ENCODE results near the gene B3GALT5. TPM values are rescaled to one million over a fixed set of nuclear protein-coding genes. Genes with fewer than 3 reads are reported as not detected.
"Not testable (repeated sequence)": the region's sequence is repeated elsewhere in the genome, so short reads cannot be mapped to it uniquely, and the experiment has no call there.

B3GALT5 gene
- total and polyA plus RNA-seq, 2 experiments from 2014 or later = 3.1 to 7.0 TPM

GRCh38 chr21:39688010-39688409 is 75.3 kb downstream of the B3GALT5 start:
- Histone ChIP-seq H3K36me3 (replicated peaks; ENCODE audit: insufficient read depth, low read depth) (no peaks in the 10 kb centered on the region), H3K9me3 (ENCODE audit: low read depth) (peaks cover 2% of the 10 kb centered on the region), H3K27ac (no peak overlapping the region), H3K9me2 (replicated peaks; ENCODE audit: insufficient read depth) (no peaks in the 10 kb centered on the region), H4K20me1 (ENCODE audit: insufficient read depth, poor library complexity, severe bottlenecking) (no peaks in the 10 kb centered on the region), H3K79me2 (no peaks in the 10 kb centered on the region), H3K4me2 (no peak overlapping the region), H2AFZ (no peak overlapping the region), H3K27me3 (no peaks in the 10 kb centered on the region), H3K4me1 (ENCODE audit: insufficient read depth) (no peaks in the 10 kb centered on the region), H3K4me3 (no peak overlapping the region)
- TF ChIP-seq CTCF (IDR thresholded peaks at IDR 0.05; ENCODE audit: poor library complexity) (no peak), EZH2phosphoT487 (IDR thresholded peaks at IDR 0.05; ENCODE audit: low read depth, severe bottlenecking, unreplicated experiment) (no peak), EZH2 (IDR thresholded peaks at IDR 0.05; ENCODE audit: borderline replicate concordance) (no peak)
- WGBS (ENCODE audit: low lambda C conversion rate, missing lambda C conversion rate) = 89% methylated on average over 1 of the region's 1 CpG
- DNase-seq (ENCODE audit: low spot score) = no peak

GRCh38 chr21:39689860-39690259 is 77.1 kb downstream of the B3GALT5 start:
- H4K20me1 ChIP-seq (ENCODE audit: insufficient read depth, poor library complexity, severe bottlenecking); H3K9me3 ChIP-seq (ENCODE audit: low read depth); H3K36me3 ChIP-seq (replicated peaks; ENCODE audit: insufficient read depth, low read depth); H3K79me2 ChIP-seq; H3K27me3 ChIP-seq; H3K4me3 ChIP-seq; H3K9me2 ChIP-seq (replicated peaks; ENCODE audit: insufficient read depth); DNase-seq (ENCODE audit: low spot score); H3K4me2 ChIP-seq; H3K27ac ChIP-seq; H2AFZ ChIP-seq; H3K4me1 ChIP-seq (ENCODE audit: insufficient read depth): not testable (repeated sequence)
- 78% methylated on average over 1 of the region's 1 CpG for WGBS (ENCODE audit: low lambda C conversion rate, missing lambda C conversion rate)

- Histone ChIP-seq H3K27me3 (no peaks in the 10 kb centered on the region), H4K20me1 (ENCODE audit: insufficient read depth, poor library complexity, severe bottlenecking) (no peaks in the 10 kb centered on the region), H3K36me3 (replicated peaks; ENCODE audit: insufficient read depth, low read depth) (no peaks in the 10 kb centered on the region), H3K4me1 (ENCODE audit: insufficient read depth) (no peaks in the 10 kb centered on the region), H2AFZ (no peak overlapping the region), H3K79me2 (no peaks in the 10 kb centered on the region), H3K4me3 (no peak overlapping the region), H3K27ac (no peak overlapping the region), H3K4me2 (no peak overlapping the region), H3K9me3 (ENCODE audit: low read depth) (no peaks in the 10 kb centered on the region), H3K9me2 (replicated peaks; ENCODE audit: insufficient read depth) (no peaks in the 10 kb centered on the region)
- 61% methylated on average over 4 of the region's 4 CpGs for WGBS (ENCODE audit: low lambda C conversion rate, missing lambda C conversion rate)
- TF ChIP-seq EZH2phosphoT487 (IDR thresholded peaks at IDR 0.05; ENCODE audit: low read depth, severe bottlenecking, unreplicated experiment) (no peak), EZH2 (IDR thresholded peaks at IDR 0.05; ENCODE audit: borderline replicate concordance) (no peak), CTCF (IDR thresholded peaks at IDR 0.05; ENCODE audit: poor library complexity) (no peak)
- no peak for DNase-seq (ENCODE audit: low spot score)
Observed at GRCh38 chr21:39690454-39690853, 77.7 kb downstream of the B3GALT5 start.

- Histone ChIP-seq H3K9me3 (ENCODE audit: low read depth) (no peaks in the 10 kb centered on the region), H3K4me1 (ENCODE audit: insufficient read depth) (no peaks in the 10 kb centered on the region), H3K79me2 (no peaks in the 10 kb centered on the region), H2AFZ (no peak overlapping the region), H3K9me2 (replicated peaks; ENCODE audit: insufficient read depth) (no peaks in the 10 kb centered on the region), H4K20me1 (ENCODE audit: insufficient read depth, poor library complexity, severe bottlenecking) (no peaks in the 10 kb centered on the region), H3K4me3 (no peak overlapping the region), H3K36me3 (replicated peaks; ENCODE audit: insufficient read depth, low read depth) (no peaks in the 10 kb centered on the region), H3K27ac (no peak overlapping the region), H3K4me2 (no peak overlapping the region), H3K27me3 (no peaks in the 10 kb centered on the region)
- DNase-seq (ENCODE audit: low spot score) = no peak
- no peak for TF ChIP-seq CTCF (IDR thresholded peaks at IDR 0.05; ENCODE audit: poor library complexity)
- 85% methylated on average over 5 of the region's 5 CpGs for WGBS (ENCODE audit: low lambda C conversion rate, missing lambda C conversion rate)
Observed at GRCh38 chr21:39694750-39695149, 82.0 kb downstream of the B3GALT5 start.
